NCI-H128 (cell line): ENCODE results near the gene BHLHA9.
"Not testable (repeated sequence)": the region's sequence is repeated elsewhere in the genome, so short reads cannot be mapped to it uniquely, and the experiment has no call there.

Experiments
- DNase-seq: peaks from one replicate; lab custom pipeline; 2025; ENCODE audit not compliant: unreplicated experiment; lab: John Stamatoyannopoulos, UW

Gene BHLHA9

DNA sequence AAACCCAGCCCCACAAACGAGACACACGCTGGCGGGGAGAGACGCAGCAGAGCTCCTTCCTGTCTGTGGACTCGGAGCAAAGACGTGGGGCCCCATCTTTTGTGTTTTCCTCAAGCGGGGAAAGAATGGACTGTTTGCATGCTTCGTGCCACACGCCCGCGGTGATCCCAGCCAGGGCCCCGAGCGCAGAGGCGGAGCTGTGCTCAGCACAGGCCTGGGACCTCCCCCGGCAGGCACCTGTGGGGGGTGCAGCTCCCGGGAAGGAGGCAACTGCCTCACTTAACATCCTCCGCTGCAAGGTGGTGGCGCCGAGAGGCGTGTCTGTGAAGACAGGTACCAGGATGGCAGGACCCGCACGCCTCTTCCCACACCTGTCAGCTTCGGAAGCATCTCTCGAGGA is 28.4 kb downstream of the BHLHA9 start:
- no peak for DNase-seq

DNA sequence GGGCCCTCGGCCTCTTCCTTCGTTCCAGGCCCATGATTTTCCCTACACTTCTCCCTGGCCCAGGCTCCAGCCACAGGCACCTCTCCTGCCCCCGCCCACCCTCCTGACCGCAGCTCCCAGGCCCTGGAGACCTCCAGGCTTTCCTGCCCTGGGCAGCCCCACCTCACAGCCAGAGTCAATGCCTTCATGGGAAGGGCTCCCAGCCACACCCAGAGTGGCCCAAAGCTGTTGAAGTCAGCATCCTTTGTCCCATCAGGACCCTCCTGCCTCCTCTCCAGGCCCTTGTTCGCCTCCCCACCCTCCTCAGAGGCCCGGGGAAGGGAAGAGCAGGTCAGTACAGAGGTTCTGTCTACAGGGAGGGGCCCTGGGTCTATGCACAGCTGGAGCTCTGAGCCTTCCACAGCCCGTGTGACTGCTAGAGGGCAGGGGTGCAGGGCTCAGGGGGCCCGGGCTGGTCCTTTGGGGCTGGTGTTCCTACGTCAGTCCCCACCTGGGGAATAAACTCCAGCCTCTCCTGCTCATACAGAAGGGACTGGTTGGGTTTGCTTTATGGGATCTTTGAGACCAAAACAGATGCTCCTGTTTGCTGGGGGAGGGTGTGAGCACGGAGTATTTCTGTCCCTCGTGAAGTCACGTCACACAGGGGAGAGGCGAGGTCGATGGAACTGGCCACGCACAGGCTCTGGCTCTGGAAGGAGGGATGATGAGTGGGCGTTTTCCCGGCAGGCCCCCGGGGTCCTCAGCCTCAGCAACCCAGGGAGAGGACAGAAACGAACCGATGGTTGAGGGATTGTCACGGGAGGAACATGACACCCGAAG is 29.5 kb downstream of the BHLHA9 start:
- no peak for DNase-seq

- DNase-seq = no peak
These were observed 30.2 kb downstream of the BHLHA9 start for GRCh38 chr17:1300371-1300905.

DNA sequence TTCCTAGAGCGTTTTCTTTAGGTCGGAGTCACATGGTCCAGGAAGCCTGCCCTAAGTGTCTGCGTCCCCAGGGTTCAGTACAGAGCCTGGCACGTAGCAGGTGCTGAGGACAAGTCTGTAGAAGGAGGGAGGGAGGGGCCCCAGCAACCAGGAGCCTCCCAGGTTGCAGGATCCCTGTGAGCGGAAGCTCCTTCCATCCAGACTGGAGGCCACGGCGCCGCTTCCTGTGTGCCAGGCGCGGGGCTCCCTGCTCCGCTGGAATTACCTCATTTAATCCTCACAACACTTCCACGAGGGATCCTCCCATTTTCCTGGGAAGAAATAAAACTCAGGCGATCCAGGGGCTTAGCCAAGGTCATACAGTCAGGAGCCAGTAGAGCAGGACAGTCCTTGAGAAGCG is 31.3 kb downstream of the BHLHA9 start:
- DNase-seq = no peak

DNA sequence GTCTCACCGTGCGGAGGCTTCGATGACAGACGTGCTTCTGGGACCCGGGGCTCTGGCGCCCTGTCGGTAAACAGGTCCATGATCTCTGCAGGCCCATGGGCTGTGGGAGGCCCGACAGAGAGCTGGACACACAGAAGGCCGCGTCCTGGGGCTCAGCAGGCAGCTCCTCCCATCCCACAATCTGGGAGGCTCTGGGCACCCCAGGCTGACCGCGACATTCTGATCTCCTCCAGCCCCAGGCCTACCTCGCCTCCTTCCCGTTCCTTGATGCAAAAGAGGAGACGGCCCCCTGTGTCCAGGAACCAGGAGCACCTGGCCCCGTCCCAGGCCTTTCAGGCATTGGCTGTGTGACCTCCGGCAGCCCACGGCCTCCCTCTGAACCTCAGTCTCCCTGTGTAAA is 32.5 kb downstream of the BHLHA9 start:
- no peak for DNase-seq

- DNase-seq = no peak
These were observed 34.3 kb downstream of the BHLHA9 start for GRCh38 chr17:1304522-1304921.

- no peak for DNase-seq
These were observed 34.8 kb downstream of the BHLHA9 start for GRCh38 chr17:1304962-1305563.

GRCh38 chr17:1307829-1308228 is 37.6 kb downstream of the BHLHA9 start:
- DNase-seq = not testable (repeated sequence)

- DNase-seq = no peak
These were observed 42.1 kb downstream of the BHLHA9 start for GRCh38 chr17:1312261-1312870.

- DNase-seq = no peak
These were observed 43.2 kb downstream of the BHLHA9 start for GRCh38 chr17:1313270-1314005.

DNA sequence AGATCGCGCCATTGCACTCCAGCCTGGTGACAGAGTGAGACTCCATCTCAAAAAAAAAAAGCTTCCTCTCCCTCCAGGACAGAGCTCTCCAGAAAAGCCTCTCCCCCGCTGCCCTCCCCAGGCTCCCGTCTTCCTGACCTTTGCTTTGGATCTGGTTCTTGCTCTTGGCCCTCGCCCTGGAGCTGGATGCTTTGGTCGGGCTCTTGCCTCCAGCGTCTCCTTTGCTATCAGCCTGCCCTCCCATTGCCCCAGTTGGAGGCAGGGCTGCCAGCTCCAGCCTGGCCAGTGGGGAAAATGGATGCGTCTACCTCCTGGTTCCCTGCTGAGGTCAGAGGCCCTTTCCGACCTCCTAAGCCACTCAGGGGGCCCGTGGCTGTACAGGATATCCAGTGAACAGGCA is 45.2 kb downstream of the BHLHA9 start:
- DNase-seq = no peak

DNA sequence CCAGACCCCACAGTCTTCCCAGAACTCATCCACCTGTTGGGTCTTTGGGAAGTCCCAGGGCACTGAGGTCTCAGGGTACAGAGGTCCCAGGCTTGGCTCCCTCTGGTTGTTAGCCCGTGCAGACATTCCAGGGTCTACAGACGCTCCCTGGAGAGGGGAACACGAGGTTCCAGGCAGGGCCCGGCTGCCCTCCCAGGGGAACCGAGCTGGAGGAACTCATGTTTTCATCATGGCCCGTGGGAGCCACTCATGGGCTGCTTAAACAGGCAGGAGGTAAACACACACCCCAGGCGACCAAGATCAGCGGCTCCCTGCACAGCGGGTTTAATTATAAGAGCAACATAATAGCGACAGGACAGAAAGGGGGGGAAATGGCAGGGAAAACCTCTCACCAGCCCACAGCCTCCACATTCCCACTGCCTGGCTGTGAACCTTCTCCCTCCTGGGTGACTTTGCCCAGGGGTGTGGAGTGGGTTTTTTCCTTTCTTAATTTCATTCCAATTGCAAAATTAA is 45.7 kb downstream of the BHLHA9 start:
- DNase-seq = peak; percentile 9
